Measurements from ENCODE around the gene ZNF205.
"Not testable (repeated sequence)": the region's sequence is repeated elsewhere in the genome, so short reads cannot be mapped to it uniquely, and the experiment has no call there.

The ZNF205 gene

GRCh38 chr16:3150346-3151218 is 38.2 kb downstream of the ZNF205 start:
- peak; percentile 99 for DNase-seq

GRCh38 chr16:3152027-3152276 is 39.6 kb downstream of the ZNF205 start:
- no peak for DNase-seq

DNA sequence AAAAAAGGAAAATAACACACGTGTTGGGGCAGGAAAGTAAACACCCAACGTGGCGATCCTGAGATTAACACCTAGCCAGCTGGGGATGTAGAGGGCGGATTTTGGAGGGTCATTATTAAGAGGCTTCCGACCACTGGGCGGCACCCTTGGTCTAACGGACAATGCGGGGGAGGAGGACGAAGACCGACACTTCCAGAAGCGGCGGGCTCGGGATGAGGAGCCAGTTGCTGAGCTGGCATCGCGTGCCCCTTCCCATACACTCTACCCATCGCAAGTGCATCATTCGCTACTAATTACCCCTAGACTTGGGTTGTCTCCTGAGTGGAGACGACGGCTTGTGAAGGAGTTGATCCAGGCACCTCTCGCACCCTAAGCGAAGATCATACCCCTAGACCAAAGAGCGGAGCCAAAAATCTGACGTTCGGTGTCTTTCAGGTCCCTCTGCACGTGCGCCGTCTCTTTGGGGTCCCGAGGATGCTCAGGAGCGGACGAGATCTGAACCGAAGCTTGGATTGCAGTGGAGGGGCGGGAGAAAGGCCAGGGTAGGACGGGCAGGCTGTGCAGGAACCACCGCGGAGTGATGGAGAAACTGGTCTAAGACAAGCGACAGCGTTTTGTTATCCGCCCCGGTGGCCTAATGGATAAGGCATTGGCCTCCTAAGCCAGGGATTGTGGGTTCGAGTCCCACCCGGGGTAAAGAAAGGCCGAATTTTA is 40.0 kb downstream of the ZNF205 start:
- peak; percentile 97 for DNase-seq

DNA sequence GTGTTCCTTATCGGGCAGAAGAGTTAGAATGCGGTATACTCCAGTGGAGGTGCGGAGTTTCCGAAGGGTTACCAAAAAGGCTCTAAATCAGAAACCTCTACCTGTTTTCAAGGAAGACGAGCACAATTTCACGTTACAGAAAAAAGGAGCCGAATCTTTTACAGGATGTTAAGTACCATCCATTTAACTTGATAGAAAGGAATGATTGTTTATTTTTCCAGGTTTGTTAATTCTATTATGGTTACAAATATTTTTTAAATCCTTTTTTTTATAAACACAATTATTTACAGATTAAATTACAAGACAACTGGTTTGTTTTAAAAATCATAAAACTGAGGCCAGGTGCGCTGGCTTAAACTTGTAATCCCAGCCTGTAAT is 40.6 kb downstream of the ZNF205 start:
- no peak for DNase-seq

DNA sequence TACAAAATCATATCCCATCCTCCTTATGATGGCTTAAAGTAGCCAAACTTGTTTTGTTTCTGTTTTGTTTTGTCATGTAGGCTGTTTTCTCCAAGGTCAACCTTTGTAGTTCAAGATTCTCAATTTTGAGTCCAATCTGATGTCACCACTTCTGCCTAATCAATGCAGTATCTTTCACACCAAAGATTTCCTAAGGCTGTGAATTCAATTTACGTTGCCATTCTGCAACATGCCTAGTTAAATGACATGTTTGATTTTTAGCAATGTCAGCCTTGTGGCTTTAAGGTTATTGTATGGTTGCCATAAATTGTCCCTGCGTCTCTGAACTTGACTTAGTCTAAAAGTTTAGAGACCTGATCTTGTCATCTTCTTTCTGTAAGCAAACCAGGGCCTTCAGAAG is 42.8 kb downstream of the ZNF205 start:
- DNase-seq = no peak

GRCh38 chr16:3155972-3156371 is 43.6 kb downstream of the ZNF205 start:
- no peak for DNase-seq

DNA sequence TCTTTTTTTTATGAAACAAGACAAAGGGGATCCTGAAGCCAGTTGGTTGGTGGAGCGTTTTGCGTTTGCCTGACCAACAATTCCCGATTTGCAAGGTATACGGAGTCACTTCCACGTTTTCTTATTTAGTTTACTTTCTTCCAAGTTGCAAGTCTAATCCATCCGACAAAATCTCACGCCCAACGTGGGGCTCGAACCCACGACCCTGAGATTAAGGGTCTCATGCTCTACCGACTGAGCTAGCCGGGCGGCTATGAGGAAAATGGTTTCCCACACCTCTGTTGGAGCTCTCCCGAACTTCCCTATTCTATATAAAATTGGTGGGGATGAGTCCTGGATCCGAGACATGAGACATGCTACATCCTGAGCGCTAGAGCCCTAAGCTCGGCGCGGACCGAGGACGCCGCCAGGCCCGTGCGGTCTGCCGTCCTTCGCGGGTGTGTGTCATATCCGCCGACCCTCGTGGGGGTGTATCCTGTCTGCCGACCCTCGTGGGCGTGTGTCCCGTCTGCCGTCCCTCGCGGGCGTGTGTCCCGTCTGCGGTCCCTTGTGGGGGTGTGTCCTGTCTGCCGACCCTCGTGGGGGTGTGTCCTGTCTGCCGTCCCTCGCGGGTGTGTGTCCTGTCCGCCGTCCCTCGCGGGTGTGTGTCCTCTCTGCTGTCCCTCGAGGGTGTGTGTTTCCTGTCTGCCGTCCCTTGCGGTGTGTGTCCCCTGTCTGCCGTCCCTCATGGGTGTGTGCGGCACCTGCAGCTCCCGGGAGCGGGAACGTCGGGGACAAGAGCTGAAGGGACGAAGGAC is 45.0 kb downstream of the ZNF205 start:
- peak; percentile 73 for DNase-seq

DNA sequence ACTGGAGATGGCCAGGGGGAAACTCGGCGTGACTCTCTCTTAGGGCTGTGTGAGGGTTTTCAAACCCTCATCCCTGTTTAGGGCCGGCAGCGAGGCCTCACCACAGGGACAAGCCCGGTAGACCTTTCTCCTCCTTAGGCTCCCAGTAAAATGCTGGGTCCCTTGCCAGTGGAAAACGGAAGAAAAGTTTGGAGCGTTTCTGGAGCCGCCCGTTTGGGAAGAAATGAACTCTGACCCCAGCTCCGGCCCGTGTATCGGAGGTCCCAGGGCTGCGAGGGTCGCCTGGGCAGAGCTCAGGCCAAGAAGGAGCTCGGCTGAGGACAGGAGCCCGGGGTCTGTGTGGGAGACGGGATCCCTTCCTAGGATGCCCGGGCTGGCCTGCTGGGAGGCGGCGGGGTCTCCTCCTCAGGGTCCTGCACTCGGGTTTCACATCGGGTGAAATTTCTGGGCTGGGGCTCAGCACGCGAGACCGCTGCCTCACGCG is 45.7 kb downstream of the ZNF205 start:
- DNase-seq = no peak

- DNase-seq = peak; percentile 98
Measured at GRCh38 chr16:3158510-3159314, 46.3 kb downstream of the ZNF205 start.

DNA sequence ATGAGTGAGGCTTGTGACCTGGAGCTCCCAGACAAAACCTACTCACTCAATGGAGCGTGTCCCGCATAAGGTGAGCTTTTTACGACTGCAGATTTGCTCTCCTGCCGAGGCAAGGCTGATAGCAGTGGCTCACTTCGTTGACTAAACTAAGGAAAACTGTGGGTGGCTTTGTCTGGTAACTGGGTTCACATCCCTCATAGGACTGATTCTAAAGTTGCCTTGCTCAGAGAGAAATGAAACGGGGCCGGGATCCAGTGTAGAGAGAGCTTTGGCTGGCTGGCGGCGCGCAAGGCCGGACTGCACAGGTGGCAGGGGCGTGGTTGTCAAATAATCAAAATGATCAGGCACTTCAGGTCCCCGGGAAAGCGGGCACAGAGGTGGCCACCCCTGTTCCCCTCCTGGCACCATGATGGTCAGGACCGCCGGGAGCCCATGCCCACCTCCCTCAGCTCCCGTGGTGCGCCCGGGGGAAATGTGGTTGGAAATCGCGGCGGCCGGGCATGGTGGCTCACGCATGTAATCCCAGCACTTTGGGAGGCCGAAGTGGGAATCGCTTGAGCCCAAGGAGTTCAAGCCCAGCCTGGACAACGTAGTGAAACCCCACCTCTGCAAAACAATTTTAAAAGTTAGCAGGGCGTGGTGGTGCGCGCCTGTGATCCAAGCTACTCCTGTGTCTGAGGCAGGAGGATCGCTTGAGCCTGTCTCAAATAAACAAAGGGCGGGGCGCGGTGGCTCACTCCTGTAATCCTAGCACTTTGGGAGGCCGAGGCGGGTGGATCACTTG is 49.0 kb downstream of the ZNF205 start:
- no peak for DNase-seq

- DNase-seq = no peak
Measured at GRCh38 chr16:3164121-3164991, 52.0 kb downstream of the ZNF205 start.

DNA sequence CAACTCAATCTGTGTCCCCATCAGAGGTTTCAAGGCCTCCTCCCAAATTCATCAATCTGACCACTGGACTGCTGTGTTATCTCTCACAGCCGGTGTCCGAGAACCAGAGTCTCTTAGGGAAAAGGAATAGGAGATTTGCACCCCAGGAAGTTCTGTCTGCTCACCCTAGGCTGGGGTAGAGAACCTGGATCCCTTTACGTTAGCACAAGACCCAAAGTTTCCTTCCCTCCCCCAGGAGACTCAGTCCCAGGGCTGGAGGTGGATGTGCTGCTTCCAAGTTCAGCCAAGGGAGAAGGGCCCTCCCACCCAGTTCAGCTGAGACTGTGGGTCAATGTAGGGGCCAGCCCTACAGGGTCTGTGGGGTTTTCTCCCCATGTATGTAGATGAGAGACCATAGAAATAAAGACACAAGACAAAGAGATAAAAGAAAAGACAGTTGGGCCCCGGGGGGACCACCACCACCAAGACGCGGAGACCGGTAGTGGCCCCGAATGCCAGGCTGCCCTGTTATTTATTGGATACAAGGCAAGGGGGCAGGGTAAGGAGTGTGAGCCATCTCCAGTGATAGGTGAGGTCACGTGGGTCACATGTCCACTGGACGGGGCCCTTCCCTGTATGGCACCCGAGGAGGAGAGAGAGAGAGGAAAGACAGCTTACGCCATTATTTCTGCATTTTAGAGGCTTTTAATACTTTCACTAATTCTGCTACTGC is 52.9 kb downstream of the ZNF205 start:
- no peak for DNase-seq

- DNase-seq = no peak
Measured at GRCh38 chr16:3166505-3166886, 54.1 kb downstream of the ZNF205 start.

DNA sequence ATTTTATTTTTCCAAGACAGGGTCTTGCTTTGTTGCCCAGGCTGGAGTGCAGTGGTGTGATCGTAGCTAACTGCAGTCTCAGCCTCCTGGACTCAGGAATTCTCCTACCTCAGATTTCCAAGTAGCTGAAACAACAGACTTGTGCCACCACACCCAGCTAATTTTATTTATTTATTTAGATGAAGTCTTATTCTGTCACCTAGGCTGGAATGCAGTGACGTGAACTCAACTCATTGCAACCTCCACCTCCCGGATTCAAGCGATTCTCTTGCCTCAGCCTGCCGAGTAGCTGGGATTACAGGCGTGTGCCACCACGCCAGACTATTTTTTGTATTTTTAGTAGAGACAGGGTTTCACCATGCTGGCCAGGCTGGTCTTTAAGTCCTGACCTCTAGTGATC is 56.3 kb downstream of the ZNF205 start:
- not testable (repeated sequence) for DNase-seq
